OCI-LY3 (cell line): ENCODE data around the gene SNX30.

Experiments
- EZH2phosphoT487 ChIP-seq: fragments of 200-600 bp; shearing (Covaris generic); IDR thresholded peaks from 2 replicates; pipeline ENCODE4 v1.6.1; 2018; ENCODE audit warnings: antibody characterized with exemption, mixed run types, low read depth
- TF ChIP-seq, protein P1 (sequence below): fragments of 200-600, 300-600 bp; sonication (generic); IDR thresholded peaks from 2 replicates; pipeline ENCODE4 v1.5.1; 2014; ENCODE audit warnings: antibody characterized with exemption, low read length, low read depth

DNA sequence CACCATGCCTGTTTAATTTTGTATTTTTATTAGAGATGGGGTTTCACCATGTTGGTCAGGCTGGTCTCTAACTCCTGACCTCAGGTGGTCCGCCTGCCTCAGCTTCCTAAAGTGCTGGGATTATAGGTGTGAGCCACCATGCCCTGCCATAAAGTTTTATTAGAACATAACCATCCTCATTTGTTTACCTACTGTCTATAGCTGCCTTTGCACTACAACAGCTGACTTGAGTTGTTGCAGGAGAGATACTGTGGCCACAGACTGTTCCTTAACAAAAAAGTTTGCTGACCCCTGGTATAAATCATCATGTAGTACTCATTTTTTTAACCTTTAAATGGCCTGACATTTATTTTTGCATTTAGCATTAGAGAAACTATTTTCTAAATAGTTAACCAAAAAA lies 31.7 kb downstream of the SNX30 start:
- TF ChIP-seq, protein P1, sequence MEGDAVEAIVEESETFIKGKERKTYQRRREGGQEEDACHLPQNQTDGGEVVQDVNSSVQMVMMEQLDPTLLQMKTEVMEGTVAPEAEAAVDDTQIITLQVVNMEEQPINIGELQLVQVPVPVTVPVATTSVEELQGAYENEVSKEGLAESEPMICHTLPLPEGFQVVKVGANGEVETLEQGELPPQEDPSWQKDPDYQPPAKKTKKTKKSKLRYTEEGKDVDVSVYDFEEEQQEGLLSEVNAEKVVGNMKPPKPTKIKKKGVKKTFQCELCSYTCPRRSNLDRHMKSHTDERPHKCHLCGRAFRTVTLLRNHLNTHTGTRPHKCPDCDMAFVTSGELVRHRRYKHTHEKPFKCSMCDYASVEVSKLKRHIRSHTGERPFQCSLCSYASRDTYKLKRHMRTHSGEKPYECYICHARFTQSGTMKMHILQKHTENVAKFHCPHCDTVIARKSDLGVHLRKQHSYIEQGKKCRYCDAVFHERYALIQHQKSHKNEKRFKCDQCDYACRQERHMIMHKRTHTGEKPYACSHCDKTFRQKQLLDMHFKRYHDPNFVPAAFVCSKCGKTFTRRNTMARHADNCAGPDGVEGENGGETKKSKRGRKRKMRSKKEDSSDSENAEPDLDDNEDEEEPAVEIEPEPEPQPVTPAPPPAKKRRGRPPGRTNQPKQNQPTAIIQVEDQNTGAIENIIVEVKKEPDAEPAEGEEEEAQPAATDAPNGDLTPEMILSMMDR = no peak
- no peak for TF ChIP-seq EZH2phosphoT487
